A673 (cell line): ENCODE measurements around the gene SPAG16.

Experiments
- CTCF ChIP-seq: fragments of 300-800, 200-600 bp; sonication (generic); conservative IDR thresholded peaks from 2 replicates; pipeline ENCODE4 v1.5.1; 2017; ENCODE audit warnings: low read depth, mild to moderate bottlenecking, antibody characterized with exemption, low read length, moderate library complexity, mixed read lengths
- EZH2 ChIP-seq: fragments of 200-600 bp; sonication (generic); IDR thresholded peaks from 2 replicates; pipeline ENCODE4 v1.6.1; 2017; ENCODE audit warnings: borderline replicate concordance, low read depth, mild to moderate bottlenecking, mixed read lengths, antibody characterized with exemption, low read length; ENCODE audit not compliant: poor library complexity, severe bottlenecking

DNA sequence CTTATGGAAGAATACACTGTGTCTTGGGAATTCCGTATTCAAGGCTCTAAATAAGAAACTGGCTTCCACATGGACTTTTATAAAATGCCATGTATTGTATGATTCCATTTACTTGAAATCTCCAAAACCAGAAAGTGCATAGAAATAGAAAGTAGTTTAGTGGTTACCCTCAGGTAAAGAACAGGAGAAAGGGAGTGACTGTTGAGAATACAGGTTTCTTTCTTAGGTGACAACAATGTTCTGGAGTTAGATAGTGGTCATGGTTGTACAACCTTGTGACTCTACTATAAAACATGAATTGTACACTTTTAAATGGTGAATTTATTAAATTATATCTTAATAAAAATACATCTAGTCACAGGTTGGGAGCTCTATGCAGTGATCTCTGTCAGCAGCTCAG is 481.8 kb downstream of the SPAG16 start:
- TF ChIP-seq CTCF (no peak), EZH2 (no peak)
